K562 (cell line): ENCODE results near the gene SLC7A4. TPM values are rescaled to one million over a fixed set of nuclear protein-coding genes. Genes with fewer than 3 reads are reported as not detected.

Source experiments
- BMI1 ChIP-seq: fragments of 150-350 bp; IDR thresholded peaks from 2 replicates; pipeline ENCODE4 v1.6.1; 2014; ENCODE audit warnings: low read length
- E2F3 ChIP-seq: fragments of 250-450 bp; sonication (Bioruptor Pico); IDR thresholded peaks from 2 replicates; pipeline ENCODE4 v1.4.0; 2020; ENCODE audit warnings: mild to moderate bottlenecking
- FOXP1 ChIP-seq: sonication (generic); formaldehyde crosslinking; IDR thresholded peaks from 2 replicates; pipeline ENCODE4 v1.8.0; 2022; ENCODE audit warnings: mild to moderate bottlenecking, missing genetic modification reagents
- MAFF ChIP-seq: IDR thresholded peaks from 2 replicates; pipeline ENCODE4 v1.6.1; 2012; ENCODE audit warnings: low read length, improper control_type of control experiment
- POLR2G ChIP-seq: fragments of 200-400 bp; formaldehyde crosslinking; IDR thresholded peaks from 2 replicates; pipeline ENCODE4 v1.6.1; 2017; ENCODE audit warnings: low read depth, mild to moderate bottlenecking, antibody characterized with exemption, low read length, moderate library complexity
- SAFB ChIP-seq: fragments of 200-400 bp; formaldehyde crosslinking; IDR thresholded peaks from 2 replicates; pipeline ENCODE4 v1.6.1; 2017; ENCODE audit warnings: low read depth, low read length, borderline replicate concordance
- SPI1 ChIP-seq: IDR thresholded peaks from 2 replicates; pipeline ENCODE4 v1.6.1; 2011; ENCODE audit warnings: low read depth, low read length, control low read depth, borderline replicate concordance
- STAT5B ChIP-seq: fragments of 250-450 bp; sonication (Bioruptor Pico); IDR thresholded peaks from 2 replicates; pipeline ENCODE4 v1.8.0; 2021; ENCODE audit warnings: mild to moderate bottlenecking, inconsistent platforms
- TAF9B ChIP-seq: fragments of 450-650 bp; IDR thresholded peaks from 2 replicates; pipeline ENCODE4 v1.6.1; 2018; ENCODE audit warnings: mild to moderate bottlenecking; ENCODE audit not compliant: partially characterized antibody
- TCF7 ChIP-seq: sonication (generic); IDR thresholded peaks from 2 replicates; pipeline ENCODE4 v1.6.1; 2016; ENCODE audit warnings: antibody characterized with exemption, borderline replicate concordance
- ZNF133 ChIP-seq: fragments of 250-450 bp; sonication (Bioruptor Pico); IDR thresholded peaks from 2 replicates; pipeline ENCODE4 v1.4.0; 2020; ENCODE audit warnings: mild to moderate bottlenecking
- ZNF444 ChIP-seq: fragments of 250-450 bp; sonication (Bioruptor Pico); IDR thresholded peaks from 2 replicates; pipeline ENCODE4 v1.4.0; 2020; ENCODE audit warnings: mild to moderate bottlenecking, moderate library complexity
- polyA plus RNA-seq, 8 experiments: library from polyadenylated mRNA; depleted of rRNA in 4 of 8; stranded (reverse) in 5 of 8; unstranded in 3 of 8; fragments of >200 nt; fragmentation: Nextera tagmentation in 2 of 8; fragmentation: Illumina TruSeq in 1 of 8; extraction: Ambion mirVana in 2 of 8; extraction: Trizol in 1 of 8; gene quantifications; 2 replicates each; pipeline versions ENCODE4 v1.2.1 to v1.2.3, GENCODE V29; 2011 to 2014; ENCODE audit warnings: inconsistent platforms in 1 of 8, missing spikeins in 1 of 8
- total RNA-seq, 7 experiments: library from RNA; depleted of rRNA in 6 of 7; stranded (reverse); fragments of >200 nt in 6 of 7; fragmentation: Illumina TruSeq in 2 of 7; extraction: Trizol in 2 of 7; gene quantifications; 2 replicates each; pipeline versions ENCODE4 v1.2.1 to v1.2.3, GENCODE V29; 2011 to 2021; ENCODE audit warnings: low replicate concordance in 1 of 7
- TF ChIP-seq, protein P1 (sequence below): fragments of 450-650 bp; formaldehyde crosslinking; conservative IDR thresholded peaks from 2 replicates; pipeline ENCODE4 v1.4.0; 2022; ENCODE audit warnings: mild to moderate bottlenecking, missing genetic modification characterization
- TF ChIP-seq, protein P2 (sequence below): fragments of 250-450 bp; sonication (Bioruptor Pico); IDR thresholded peaks from 2 replicates; pipeline ENCODE4 v1.5.0; 2021; ENCODE audit warnings: mild to moderate bottlenecking, borderline replicate concordance
- TF ChIP-seq, protein P3 (sequence below): sonication (generic); formaldehyde crosslinking; IDR thresholded peaks from 2 replicates; pipeline ENCODE4 v1.8.0; 2022; ENCODE audit warnings: mild to moderate bottlenecking, missing genetic modification reagents
- TF ChIP-seq, protein P4 (sequence below): fragments of 250-450 bp; sonication (Bioruptor Pico); IDR thresholded peaks from 2 replicates; pipeline ENCODE4 v1.6.1; 2021; ENCODE audit warnings: mild to moderate bottlenecking
- TF ChIP-seq, protein P5 (sequence below), 2 experiments: fragments of 250-450 bp in 1 of 2; fragments of 450-650 bp in 1 of 2; sonication (Bioruptor Pico) in 1 of 2; IDR thresholded peaks; 2 replicates each; pipeline versions ENCODE4 v1.6.1 to v1.8.0; 2016 to 2021; ENCODE audit warnings: mild to moderate bottlenecking in 2 of 2, moderate library complexity in 2 of 2, missing compliant biosample characterization in 1 of 2, missing genetic modification characterization in 1 of 2
- TF ChIP-seq, protein P6 (sequence below): fragments of 250-450 bp; sonication (Bioruptor Pico); IDR thresholded peaks from 2 replicates; pipeline ENCODE4 v1.8.0; 2021; ENCODE audit warnings: moderate library complexity, mild to moderate bottlenecking, inconsistent platforms

Gene SLC7A4
- total and polyA plus RNA-seq, 9 of the 15 experiments (the other 6 are each of a cell fraction or from before 2014, with no cell fraction given) = not detected

DNA sequence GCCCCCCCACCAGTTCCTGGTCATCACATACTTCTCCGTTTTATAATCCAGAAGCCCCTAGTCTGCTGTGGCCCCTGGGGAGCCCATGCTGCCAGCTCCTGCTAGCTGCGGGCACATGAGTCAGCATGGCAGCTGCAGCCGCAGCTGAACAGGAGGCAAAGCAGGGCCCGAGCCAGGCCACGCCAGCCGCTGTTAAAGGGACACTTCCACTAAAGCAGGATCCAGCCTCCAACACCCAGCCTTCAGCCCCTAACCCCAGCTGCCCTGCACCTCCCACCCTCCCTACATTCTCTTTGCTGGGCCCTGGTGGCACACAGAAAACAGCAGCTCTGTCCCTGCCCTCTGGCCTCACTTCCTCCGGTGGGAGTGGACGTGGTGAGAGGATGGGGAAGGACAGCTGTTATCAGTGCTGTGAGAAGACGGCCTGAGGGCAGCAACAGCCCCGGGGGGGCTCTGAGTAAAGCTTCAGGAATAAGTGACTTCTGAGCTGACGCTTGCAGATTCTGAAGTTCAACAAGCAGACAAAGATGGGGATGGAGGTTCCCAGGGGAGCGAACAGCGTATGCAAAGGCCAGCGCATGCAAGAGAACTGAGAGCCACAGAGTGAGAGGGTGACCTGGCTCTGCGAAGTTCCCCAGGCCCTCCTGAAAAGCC lies 12.7 kb upstream of the SLC7A4 start (continued):
- TF ChIP-seq, protein P1, sequence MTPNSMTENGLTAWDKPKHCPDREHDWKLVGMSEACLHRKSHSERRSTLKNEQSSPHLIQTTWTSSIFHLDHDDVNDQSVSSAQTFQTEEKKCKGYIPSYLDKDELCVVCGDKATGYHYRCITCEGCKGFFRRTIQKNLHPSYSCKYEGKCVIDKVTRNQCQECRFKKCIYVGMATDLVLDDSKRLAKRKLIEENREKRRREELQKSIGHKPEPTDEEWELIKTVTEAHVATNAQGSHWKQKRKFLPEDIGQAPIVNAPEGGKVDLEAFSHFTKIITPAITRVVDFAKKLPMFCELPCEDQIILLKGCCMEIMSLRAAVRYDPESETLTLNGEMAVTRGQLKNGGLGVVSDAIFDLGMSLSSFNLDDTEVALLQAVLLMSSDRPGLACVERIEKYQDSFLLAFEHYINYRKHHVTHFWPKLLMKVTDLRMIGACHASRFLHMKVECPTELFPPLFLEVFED (CRISPR knock-in tag) = peak; percentile 24; the same call in 1 of the 2 replicates
- TF ChIP-seq, protein P2, sequence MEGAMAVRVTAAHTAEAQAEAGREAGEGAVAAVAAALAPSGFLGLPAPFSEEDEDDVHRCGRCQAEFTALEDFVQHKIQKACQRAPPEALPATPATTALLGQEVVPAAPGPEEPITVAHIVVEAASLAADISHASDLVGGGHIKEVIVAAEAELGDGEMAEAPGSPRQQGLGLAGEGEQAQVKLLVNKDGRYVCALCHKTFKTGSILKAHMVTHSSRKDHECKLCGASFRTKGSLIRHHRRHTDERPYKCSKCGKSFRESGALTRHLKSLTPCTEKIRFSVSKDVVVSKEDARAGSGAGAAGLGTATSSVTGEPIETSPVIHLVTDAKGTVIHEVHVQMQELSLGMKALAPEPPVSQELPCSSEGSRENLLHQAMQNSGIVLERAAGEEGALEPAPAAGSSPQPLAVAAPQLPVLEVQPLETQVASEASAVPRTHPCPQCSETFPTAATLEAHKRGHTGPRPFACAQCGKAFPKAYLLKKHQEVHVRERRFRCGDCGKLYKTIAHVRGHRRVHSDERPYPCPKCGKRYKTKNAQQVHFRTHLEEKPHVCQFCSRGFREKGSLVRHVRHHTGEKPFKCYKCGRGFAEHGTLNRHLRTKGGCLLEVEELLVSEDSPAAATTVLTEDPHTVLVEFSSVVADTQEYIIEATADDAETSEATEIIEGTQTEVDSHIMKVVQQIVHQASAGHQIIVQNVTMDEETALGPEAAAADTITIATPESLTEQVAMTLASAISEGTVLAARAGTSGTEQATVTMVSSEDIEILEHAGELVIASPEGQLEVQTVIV (CRISPR knock-in tag) = peak; percentile 68; the same call in 1 of the 2 replicates
- TF ChIP-seq SPI1 (peak; percentile 41; the same call in 1 of the 2 replicates), POLR2G (no peak), E2F3 (CRISPR knock-in tag) (0 out of 2 replicates have a peak, but pooled peaks have one; percentile 43), TAF9B (no peak), BMI1 (no peak), MAFF (no peak), ZNF133 (0 out of 2 replicates have a peak, but pooled peaks have one; percentile 67), STAT5B (CRISPR knock-in tag) (peak; percentile 19; the same call in 1 of the 2 replicates), ZNF444 (no peak), SAFB (no peak), FOXP1 (CRISPR knock-in tag) (peak; percentile 61), TCF7 (no peak)
- TF ChIP-seq, protein P3, sequence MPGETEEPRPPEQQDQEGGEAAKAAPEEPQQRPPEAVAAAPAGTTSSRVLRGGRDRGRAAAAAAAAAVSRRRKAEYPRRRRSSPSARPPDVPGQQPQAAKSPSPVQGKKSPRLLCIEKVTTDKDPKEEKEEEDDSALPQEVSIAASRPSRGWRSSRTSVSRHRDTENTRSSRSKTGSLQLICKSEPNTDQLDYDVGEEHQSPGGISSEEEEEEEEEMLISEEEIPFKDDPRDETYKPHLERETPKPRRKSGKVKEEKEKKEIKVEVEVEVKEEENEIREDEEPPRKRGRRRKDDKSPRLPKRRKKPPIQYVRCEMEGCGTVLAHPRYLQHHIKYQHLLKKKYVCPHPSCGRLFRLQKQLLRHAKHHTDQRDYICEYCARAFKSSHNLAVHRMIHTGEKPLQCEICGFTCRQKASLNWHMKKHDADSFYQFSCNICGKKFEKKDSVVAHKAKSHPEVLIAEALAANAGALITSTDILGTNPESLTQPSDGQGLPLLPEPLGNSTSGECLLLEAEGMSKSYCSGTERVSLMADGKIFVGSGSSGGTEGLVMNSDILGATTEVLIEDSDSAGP (CRISPR knock-in tag) = peak; percentile 73
- TF ChIP-seq, protein P4, sequence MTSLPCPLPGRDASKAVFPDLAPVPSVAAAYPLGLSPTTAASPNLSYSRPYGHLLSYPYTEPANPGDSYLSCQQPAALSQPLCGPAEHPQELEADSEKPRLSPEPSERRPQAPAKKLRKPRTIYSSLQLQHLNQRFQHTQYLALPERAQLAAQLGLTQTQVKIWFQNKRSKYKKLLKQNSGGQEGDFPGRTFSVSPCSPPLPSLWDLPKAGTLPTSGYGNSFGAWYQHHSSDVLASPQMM (CRISPR knock-in tag) = no peak
- TF ChIP-seq, protein P5, sequence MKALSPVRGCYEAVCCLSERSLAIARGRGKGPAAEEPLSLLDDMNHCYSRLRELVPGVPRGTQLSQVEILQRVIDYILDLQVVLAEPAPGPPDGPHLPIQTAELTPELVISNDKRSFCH (CRISPR knock-in tag; IDR thresholded peaks at IDR 0.05) = no peak
- TF ChIP-seq, protein P5 (tag; IDR thresholded peaks at IDR 0.05) = peak; percentile 58; the same call in 1 of the 2 replicates
- TF ChIP-seq, protein P6, sequence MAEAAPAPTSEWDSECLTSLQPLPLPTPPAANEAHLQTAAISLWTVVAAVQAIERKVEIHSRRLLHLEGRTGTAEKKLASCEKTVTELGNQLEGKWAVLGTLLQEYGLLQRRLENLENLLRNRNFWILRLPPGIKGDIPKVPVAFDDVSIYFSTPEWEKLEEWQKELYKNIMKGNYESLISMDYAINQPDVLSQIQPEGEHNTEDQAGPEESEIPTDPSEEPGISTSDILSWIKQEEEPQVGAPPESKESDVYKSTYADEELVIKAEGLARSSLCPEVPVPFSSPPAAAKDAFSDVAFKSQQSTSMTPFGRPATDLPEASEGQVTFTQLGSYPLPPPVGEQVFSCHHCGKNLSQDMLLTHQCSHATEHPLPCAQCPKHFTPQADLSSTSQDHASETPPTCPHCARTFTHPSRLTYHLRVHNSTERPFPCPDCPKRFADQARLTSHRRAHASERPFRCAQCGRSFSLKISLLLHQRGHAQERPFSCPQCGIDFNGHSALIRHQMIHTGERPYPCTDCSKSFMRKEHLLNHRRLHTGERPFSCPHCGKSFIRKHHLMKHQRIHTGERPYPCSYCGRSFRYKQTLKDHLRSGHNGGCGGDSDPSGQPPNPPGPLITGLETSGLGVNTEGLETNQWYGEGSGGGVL (CRISPR knock-in tag) = no peak
